Posterior cingulate gyrus (tissue), 11 donors: ENCODE results near the gene FOXL2NB.
"Not testable (repeated sequence)": the region's sequence is repeated elsewhere in the genome, so short reads cannot be mapped to it uniquely, and the experiment has no call there.

Experiments
- DNase-seq, 10 donors: peaks; one replicate each; pipeline versions ENCODE4 v3.0.0 to v3.0.0-alpha.2; 2020 to 2021; ENCODE audit warnings: mixed read lengths in 3 of 10
- intact Hi-C: fragments of 100-400 bp; cut with DNase I; formaldehyde crosslinking; loops from one replicate; pipeline ENCODE4 v1.15.1; 2023

Gene FOXL2NB

DNA sequence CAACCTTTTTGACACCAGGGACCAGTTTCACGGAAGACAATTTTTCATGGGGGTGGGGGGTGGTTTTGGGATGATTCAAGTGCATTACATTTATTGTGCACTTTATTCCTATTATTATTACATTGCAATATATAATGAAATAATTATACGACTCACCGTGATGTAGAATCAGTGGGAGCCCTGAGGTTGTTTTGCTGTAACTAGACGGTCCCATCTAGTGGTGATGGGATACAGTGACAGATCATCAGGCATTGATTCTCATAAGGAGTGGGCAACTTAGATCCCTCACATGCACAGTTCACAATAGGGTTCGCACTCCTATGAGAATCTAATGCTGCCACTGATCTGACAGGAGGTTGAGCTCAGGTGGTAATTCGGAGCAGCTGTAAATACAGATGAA is 24.6 kb upstream of the FOXL2NB start:
- not testable (repeated sequence) for DNase-seq
- intact Hi-C loops: loop anchor here (5.0 kb wide), 1 partner anchor 505 kb away; no protein-coding TSS in a partner anchor

- intact Hi-C loops: loop anchor here (5.0 kb wide), 1 partner anchor 506 kb away; no protein-coding TSS in a partner anchor
- peak in 9 of 10 donors; percentile 43 to 95 (median 78) for DNase-seq
These were observed 23.5 kb upstream of the FOXL2NB start for GRCh38 chr3:138923531-138923994.

GRCh38 chr3:138928727-138929372 is 18.2 kb upstream of the FOXL2NB start:
- intact Hi-C loops: no loop called here
- peak in 1 of 10 donors; percentile 30 for DNase-seq

- DNase-seq: no peak
- intact Hi-C loops: no loop called here
These were observed 13.8 kb upstream of the FOXL2NB start for GRCh38 chr3:138933068-138933668.

- DNase-seq: peak in 1 of 10 donors; percentile 37
- intact Hi-C loops: loop anchor here (2.0 kb wide), 1 partner anchor 395 kb away; no protein-coding TSS in a partner anchor
These were observed 12.9 kb upstream of the FOXL2NB start for GRCh38 chr3:138933981-138934691.

- DNase-seq: no peak
- intact Hi-C loops: loop anchor here (2.0 kb wide), 1 partner anchor 393 kb away; no protein-coding TSS in a partner anchor
These were observed 11.5 kb upstream of the FOXL2NB start for GRCh38 chr3:138935505-138935862.

- peak in 9 of 10 donors; percentile 40 to 93 (median 59) for DNase-seq
- intact Hi-C loops: loop anchor here (2.0 kb wide), 1 partner anchor 393 kb away; no protein-coding TSS in a partner anchor
These were observed 10.9 kb upstream of the FOXL2NB start for GRCh38 chr3:138935863-138936740.

- peak in 2 of 10 donors; percentile 62 to 64 for DNase-seq
- intact Hi-C loops: no loop called here
These were observed 10.0 kb upstream of the FOXL2NB start for GRCh38 chr3:138936741-138937689.

DNA sequence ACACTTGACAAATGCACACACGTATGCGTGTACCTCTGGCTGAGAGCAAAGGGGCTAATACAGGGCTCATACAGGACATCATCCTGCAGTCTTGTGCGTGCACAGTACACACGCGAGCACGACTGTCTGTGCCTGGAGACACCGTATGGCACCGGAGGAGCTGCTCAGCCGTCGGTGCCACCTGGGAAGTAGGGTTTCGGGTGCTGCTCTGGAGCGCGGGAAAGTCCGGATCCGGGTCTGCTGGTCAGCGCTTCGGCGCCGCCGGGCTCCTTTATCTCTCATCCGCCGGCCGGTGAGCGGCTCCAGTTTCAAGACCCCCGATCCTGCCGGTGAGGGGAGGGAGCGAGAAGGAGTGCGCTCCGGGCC is 9.3 kb upstream of the FOXL2NB start:
- no peak for DNase-seq
- intact Hi-C loops: no loop called here

DNA sequence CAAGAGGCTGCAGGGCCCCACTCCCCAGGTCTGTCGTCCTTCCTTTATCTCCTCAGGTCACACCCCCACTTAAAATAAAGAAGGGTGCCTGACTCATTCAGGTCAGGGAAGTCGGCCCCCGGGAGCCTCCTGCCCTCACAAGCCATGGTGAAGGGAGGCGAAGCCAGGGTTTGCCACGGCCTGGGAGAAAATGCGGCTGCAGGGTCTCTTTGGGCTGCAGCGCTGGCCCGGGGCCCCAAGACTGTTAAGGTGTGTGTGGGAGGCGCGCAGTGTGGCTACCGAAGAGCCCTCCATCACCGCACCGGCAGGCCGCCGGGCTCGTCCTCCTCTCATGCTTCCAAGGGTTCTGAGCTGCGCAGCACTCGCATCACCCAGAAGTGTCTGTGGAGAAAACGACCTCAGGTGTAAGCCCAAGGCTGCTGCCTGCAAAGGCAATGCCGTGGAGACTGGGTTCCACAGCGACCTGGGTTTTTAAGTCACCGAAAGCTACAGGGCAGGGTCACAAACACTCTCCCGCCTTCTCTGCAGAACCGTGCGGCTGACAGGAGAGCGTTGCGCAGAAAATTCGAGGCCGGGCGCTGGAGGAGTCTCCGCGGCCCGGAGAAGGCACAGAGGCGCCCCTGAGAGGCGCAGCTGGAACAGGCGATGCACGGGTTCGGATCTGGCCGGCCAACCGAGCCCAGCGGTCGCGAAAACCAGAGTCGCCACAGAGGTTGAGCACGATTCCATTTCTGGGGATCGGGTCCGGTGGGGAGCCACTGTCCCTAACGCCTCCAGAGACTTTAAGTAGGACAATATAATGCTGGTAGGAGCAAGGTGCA is 8.8 kb upstream of the FOXL2NB start:
- DNase-seq: peak in 1 of 10 donors; percentile 55

DNA sequence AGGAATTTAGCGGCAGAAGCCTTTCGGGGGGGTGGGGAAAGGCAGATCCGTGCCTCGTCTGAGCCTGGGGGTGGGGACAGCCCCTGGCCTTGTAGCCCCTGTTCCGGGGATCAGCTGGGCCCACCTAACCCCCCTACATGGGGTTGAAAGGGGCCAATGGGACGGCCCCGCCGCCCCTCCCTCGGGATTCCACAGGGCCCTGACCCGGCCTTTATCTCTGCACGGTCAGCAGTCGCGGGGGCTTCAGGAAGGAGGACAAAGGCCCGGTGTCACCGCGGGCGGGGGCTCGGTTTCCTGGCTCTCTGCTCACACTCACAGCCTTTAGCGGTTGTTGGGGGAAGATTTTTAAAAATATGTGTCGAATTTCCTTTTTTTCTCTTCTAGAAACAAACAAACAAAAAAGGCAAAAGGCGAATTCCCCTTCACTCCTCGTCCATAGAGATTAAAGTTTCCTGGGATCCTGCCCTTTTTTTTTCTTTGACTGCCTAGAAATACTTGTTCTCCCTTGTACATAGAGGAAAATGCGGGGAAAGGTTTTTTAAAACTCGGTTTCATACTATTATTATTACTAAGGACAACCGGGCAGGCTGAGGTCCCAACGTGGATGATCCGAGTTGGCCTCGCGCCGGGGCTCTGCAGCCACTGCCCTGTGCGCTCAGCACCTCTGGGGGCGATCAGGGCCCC is 8.0 kb upstream of the FOXL2NB start:
- intact Hi-C loops: no loop called here
- peak in 1 of 10 donors; percentile 70 for DNase-seq

More for the DNA sequence above, 8.8 kb upstream of the FOXL2NB start:
- intact Hi-C loops: no loop called here

DNA sequence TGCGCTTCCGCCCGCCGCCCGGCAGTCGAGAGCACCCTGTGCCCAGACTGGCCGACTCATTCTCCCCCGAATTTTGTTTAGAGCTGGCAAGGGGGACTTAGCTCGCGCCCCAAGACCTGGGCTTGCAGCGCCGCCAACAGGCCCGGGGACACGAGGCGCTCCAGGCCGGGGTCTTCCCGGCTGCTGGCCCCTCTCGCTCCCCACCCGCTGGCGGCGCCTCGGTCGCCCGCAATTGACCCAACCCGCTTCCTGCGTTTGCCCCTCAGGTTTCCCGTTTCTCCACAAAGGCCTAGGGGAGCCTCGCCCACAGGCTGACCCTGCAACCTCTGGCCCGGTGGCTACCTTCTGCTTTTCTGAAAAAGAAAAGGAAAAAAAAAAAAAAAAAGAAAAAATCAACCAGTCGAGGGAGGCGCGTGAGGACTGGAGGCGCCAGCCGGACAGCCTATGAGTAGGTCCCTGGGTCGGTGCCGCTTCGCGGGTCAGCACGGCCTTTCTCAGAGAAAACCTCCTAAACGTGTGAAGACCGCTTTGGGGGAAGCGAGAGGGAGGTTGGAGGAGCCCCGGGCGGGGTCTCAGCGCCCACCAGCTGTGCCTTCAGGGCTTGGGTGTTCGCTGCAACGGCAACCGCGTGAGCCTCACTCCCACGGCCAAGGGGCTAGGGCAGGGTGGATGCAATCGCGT is 7.3 kb upstream of the FOXL2NB start:
- intact Hi-C loops: no loop called here
- DNase-seq: peak in 1 of 10 donors; percentile 57

DNA sequence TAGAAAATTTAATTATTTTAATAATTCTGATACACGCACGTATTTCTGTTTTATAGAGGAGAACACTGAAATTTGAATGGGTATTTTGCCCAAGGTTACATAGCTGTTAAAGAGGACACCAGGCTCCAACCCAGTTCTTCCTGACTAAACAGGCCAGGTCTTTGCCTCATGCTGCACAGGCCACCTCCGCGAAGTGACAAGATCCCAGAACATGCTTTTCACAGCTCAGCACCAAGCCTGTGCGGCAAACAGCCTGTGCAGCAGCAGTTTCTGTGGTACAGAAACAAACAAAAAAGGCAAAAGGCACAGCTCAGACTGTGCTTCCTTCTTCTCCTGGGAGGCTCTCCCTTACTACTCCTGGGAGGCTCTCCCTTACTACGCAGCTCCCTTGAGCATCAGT is 6.6 kb upstream of the FOXL2NB start:
- no peak for DNase-seq
- intact Hi-C loops: no loop called here

DNA sequence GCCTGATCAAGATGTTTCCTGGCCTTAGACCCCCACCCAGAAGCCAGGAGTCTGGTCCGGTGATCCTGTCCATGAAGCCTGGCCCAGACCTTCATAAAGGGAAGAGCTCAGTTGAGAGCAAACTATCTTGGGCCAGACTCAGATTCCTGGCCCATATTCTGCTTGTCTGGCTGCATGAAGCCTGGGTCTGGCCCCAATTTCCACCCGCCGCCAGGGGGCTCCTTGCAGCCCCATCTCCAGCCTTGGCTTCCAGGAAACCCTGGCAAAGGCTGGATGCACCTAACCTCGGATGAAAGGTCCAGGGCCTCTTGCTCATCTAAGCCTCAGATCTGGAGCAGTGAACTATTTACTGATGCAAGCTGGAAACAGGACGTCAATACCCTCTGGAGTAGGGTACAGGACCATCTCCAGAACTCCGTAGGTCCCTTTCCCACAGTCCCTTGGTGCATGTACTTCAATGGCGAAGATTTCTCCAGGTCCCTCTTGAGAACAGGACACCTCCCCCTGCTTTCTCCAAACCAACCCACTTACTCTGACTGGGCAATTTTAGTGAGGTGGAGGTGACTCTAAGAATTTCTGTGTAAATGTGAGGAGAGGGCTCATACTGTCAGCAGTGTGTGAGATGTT is 5.6 kb upstream of the FOXL2NB start:
- intact Hi-C loops: no loop called here
- DNase-seq: peak in 1 of 10 donors; percentile 75

- DNase-seq: no peak
- intact Hi-C loops: no loop called here
These were observed 4.7 kb upstream of the FOXL2NB start for GRCh38 chr3:138942271-138942670.

DNA sequence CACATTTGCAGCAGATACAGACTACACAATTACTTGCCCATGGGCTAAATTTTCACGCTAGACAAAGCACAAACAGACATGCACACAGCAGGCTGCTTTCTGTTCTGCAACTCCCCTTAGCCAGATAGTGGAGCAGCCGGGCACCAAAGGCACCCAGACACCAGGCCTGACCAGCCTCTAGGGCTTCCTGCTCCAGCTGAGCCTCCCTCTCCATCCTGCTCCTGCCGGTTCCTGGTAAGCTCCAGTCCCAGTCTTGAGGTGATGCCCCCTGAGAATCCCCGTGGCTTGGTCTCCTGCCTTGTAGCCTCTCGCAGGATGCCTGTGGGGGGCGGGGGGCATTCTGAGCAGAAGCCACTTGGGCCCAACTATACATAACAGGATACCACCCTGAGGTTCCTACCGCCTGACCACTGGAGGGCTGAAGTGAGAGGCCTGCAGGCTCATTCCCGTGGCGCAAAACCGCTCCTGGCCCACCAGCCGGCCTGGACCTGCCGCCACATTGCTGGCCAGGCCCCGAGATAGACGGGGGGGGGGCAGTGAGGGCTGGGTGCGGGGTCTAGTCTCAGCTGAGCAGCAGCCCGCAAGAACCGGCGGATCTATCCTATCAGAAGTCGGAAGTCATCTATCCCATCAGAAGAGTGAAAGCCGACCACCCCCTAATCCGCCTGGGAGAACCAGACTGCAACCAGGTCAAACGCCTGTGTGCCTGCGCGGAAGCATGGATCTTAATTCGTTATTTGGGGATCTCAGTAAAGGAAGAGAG is 4.0 kb upstream of the FOXL2NB start:
- DNase-seq: peak in 1 of 10 donors; percentile 67

More for the DNA sequence above, 4.0 kb upstream of the FOXL2NB start:
- intact Hi-C loops: no loop called here
